Measurements from ENCODE around the gene AUTS2.
A peak's percentile ranks its signal among the peaks of the same experiment; 100 is the strongest.

Gene AUTS2

GRCh38 chr7:70761711-70762328, 1163.5 kb downstream of the AUTS2 start:
- DNase-seq, result no peak

DNA sequence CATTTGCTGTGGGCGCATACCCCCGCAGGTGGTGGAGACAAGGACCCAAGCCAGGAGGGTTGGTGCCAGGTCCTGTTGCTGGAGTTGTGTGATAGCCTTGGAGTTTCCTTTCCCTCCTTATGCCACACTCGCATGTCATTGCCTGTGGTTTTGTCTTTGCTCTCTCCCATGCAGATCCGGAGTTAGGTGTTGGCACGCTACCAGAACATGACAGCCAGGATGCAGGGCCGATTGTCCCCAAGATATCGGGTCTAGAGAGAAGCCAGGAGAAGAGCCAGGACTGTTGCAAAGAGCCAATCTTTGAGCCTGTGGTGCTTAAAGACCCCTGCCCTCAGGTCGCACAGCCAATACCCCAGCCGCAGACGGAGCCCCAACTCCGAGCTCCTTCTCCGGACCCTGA, 1164.4 kb downstream of the AUTS2 start:
- no peak for DNase-seq

- peak; percentile 69 for DNase-seq
Measured at GRCh38 chr7:70763961-70764691, 1165.9 kb downstream of the AUTS2 start.

GRCh38 chr7:70764701-70765208, 1166.5 kb downstream of the AUTS2 start:
- DNase-seq, result no peak

- DNase-seq, result no peak
Measured at GRCh38 chr7:70765651-70766050, 1167.4 kb downstream of the AUTS2 start.

GRCh38 chr7:70766109-70766508, 1167.8 kb downstream of the AUTS2 start:
- DNase-seq, result no peak

DNA sequence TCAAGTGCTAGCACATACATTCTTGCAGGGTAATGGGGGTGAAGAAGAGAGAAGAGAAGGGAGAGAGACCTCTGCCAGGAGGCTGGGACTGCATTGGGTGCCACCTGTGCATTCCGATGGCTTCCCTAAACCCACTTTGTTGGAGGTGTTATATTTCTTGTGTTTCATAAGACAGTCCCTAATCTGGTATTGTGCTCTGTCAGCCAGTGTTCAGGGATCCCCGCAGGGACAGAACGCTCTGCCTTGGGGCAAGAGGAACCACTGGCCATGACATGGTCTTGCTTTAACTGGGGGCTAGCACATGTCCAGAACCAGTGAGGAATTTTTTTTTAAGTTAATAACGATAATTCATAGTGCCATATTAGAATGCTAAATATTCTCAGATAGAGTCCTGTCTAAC, 1168.4 kb downstream of the AUTS2 start:
- DNase-seq, result no peak

DNA sequence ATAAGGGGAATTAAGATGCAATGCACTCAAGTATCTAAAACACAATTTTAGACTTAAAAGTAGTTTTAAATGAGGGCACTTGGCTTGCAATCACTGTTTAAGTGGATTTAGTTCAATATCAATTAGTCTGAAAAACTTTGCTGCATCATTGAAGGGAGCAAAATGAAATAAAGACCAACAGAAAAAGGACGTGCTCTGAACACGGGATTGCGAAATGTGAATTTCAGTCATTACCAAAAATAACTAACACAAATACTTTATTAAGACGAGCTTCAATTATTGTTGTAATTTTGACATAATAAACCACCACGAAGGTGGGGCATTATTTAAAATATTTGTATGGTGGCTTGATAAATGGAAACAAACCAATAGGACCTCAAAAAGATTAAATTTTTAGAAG, 1171.9 kb downstream of the AUTS2 start:
- no peak for DNase-seq

GRCh38 chr7:70771451-70771850, 1173.2 kb downstream of the AUTS2 start:
- peak; percentile 24 for DNase-seq

DNA sequence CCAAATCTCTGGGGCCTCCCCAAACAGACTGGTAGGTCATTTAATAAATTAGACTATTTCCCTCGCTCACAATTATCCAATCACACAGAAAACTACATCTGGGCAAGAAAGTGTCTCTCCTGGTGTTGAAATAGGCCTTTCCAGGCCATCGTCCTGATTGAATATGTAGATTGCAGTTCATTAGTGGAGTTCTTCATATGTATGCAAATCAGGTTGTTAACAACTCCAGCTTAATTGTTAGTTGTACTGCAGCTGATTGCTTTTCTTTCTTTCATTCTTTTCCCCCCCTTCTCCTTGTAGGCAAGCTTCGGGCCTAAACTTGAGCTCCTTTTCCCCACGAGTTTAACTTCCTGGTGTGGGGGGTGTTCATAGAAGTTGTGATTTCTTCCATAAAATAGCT, 1174.6 kb downstream of the AUTS2 start:
- DNase-seq, result no peak

- DNase-seq, result no peak
Measured at GRCh38 chr7:70773406-70773805, 1175.1 kb downstream of the AUTS2 start.

DNA sequence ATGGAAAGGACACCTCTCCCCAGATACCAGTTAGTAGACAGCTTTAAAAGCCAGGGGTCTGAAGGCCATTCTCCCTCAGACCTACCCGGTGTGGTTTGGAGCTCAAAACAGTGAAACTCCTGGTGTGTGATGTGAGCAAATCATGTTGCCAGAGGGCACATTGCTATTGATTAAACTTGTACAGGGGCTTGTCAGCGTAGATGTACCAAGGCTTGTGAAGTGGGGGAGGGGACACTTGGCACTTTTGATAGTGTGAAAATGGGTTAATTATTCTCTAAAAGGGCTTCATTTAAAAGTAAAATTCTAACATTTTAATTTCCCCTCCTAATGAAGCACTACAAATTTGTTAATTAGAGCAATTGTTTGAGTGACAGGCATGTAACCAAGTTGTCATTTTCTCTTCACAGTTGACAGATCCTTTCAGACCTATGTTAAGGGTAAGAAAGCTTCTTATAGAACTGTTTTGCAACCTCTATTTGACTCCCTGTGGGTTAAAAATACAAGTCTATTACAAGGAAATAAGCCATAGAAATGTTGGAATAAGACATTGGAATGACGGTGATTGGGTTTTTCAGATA, 1176.8 kb downstream of the AUTS2 start:
- no peak for DNase-seq

DNA sequence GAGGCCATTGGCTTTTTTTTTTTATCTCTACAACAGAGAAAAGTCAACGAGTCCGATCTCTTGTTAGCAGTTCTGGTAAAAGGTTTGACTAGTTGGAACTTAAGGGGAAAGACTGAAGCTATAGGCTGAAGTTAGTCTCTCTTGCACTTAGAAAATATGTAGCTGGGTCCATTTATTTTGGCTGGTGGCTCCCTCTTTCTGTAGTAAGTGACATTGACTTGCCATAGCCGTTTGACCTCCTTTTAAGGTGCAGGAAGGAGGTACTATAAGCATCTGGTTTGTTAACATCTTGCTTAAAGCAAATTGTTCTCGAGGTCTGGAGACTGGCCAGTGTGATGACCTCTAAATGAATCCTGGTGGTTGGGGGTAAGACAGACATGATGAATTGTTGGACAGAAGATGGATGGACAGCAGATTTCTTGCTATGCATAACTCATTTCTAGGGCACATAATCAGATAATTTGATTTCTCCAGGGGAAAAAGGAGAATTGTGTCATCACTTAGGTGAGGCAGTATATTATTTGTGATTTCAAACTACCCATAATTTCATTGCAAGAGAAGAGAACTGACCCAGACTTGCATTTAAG, 1177.4 kb downstream of the AUTS2 start:
- DNase-seq, result no peak

GRCh38 chr7:70776627-70777101, 1178.4 kb downstream of the AUTS2 start:
- peak; percentile 68 for DNase-seq

DNA sequence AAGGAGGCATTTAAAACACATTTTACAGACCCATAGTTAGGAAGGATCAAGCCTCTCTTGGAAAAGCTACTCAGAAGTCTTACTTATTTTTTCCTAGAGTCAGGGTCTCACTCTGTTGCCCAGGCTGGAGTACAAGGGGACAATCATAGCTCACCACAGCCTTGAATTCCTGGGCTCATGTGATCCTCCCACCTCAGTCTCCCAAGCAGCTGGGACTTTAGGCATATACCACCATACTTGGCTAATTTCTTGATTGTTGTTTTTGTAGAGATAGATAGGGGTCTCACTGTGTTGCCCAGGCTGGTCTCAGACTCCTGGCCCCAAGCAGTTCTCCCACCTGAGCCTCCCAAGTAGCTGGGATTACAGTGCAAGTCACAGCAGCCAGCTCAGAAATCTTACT, 1179.0 kb downstream of the AUTS2 start:
- no peak for DNase-seq

DNA sequence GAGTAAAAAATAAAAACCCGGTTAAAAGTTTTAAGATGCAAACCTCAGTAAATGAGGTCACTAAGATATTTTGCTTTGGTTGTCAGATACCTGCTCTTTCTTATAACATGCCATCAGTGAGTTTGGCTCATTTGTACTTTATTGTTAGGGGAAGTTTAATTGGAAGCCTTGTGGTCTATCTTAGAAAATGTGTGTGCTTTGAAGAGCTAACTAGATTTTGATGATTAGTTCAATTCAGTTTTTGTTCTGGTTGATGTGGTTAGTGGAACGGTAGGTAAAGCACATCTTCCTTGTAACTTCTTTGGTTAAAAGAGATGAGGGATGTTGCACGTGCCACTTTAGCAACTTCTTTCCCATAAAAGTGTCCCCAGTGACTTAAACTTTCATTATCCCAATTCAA, 1180.3 kb downstream of the AUTS2 start:
- DNase-seq, result no peak

DNA sequence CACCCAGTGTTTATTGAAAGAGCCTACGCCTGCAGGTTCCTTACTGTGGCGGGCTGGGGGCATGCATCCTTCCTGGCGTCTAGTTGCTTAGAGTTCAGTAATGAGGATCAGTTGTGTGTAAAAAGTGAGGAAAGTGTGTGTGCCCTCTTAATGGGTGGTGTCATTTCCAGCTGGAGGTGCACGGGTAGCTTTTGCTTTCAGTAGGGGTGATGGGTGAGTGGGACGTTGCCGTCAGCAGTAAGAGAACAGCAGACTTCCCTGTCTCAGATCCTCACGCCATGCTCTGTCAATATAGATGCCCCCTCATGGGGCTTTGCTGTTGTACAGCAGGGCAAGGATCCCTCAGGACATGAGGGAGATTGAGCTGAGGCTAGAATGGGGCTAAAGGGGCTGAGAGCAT, 1181.0 kb downstream of the AUTS2 start:
- no peak for DNase-seq

DNA sequence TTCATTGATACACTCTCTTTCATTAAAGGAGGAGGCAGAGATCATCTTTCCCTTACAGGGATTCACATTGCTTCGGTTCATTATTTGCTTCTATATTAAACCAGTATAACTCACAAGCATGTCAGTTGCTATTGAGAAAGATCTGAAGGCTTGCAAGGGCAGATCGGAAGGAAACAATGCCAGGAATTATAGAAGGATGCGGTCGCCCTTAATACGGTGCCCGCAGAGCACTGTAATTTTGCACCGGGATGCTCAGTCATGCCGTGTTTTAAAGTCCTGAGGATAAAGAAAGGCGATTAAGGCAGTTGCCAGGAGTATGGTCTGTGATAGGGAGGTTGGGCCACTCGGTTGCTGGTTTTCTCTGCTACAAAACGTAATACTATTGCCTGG, 1183.6 kb downstream of the AUTS2 start:
- DNase-seq, result no peak

GRCh38 chr7:70782796-70783195, 1184.5 kb downstream of the AUTS2 start:
- no peak for DNase-seq

DNA sequence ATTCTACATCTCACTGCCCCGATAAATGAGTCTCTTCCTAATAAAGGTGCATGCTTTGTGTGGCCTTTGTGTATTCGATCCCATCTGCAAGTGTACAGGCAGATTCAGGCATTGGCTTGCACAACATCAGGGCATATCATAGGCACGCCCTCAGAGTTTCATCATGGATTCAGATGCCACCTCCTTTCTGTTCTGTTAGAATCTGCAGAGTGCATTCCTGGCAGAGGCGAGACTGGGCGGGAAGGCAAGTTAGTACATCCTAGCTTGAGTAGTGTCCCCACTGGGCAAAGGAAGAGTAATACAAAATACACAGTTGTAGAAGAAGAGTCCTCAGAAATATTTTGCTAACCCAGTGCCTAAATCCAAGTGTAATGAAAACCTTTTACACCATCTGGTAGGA, 1187.2 kb downstream of the AUTS2 start:
- DNase-seq, result no peak

DNA sequence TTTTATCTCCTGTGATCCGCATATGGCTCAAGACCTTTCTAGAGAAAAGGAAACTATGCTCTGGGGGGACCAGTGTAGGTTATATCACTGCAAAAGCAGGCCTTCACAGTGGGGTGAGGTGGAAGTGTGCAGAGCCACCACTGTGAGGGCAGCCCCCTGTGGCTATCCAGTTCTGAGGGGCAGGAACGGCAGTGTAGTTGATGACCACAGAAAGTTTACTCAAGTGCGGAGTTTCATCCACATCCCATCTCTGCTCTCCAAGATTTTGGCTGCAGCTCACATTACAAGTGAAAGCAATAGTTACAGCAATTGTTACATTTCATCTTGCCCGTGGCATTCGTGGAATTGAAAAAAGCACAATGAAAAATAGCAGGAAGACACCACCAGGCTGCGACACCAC, 1187.8 kb downstream of the AUTS2 start:
- DNase-seq, result no peak

DNA sequence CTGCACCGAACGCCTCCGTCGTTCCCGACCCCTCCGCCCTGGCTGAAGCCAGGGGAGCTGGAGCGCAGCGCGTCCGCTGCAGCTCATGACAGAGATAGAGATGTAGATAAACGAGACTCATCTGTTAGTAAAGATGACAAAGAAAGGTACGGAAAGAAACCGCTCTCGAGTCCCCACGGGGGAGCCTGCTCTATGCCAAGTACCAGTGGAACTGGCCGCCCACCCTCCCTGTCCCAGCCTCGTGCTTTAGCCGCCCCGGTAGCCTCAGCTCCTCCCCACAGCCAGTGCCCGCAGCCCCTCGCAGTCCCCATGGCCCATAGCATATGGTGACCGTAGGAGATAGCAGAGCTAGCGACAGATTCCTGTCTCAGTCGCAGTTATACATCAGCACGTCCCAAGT, 1189.0 kb downstream of the AUTS2 start:
- no peak for DNase-seq

GRCh38 chr7:70787771-70788170, 1189.5 kb downstream of the AUTS2 start:
- no peak for DNase-seq

GRCh38 chr7:70788276-70788675, 1190.0 kb downstream of the AUTS2 start:
- DNase-seq, result peak; percentile 73

All from activated effector memory CD4-positive, alpha-beta T cell treated with anti-CD3 and anti-CD28 coated beads, Interleukin-2, amount 50 U/mL, for 16 hours (primary cell).